ENCODE results near the gene CPS1.

DNA sequence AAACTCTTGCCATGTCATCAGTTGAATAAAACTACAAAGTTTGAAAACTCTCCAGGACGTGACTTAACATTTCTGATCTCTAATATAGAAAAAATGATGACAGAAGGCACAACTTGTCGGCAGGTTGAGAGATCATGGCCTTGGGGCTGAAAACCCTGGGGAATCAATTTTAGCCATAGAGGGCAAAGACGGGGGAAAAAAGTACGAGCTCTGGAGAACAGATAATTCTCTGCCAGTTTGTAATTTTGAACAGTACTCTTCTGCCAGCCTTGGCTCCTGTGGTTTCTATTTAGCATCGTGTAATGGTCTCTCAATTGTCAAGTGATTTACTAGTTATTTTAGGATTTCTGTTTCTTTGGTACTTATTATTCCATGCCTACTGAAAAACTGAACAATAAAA, 25.3 kb upstream of the CPS1 start:
- TF ChIP-seq, protein P1, sequence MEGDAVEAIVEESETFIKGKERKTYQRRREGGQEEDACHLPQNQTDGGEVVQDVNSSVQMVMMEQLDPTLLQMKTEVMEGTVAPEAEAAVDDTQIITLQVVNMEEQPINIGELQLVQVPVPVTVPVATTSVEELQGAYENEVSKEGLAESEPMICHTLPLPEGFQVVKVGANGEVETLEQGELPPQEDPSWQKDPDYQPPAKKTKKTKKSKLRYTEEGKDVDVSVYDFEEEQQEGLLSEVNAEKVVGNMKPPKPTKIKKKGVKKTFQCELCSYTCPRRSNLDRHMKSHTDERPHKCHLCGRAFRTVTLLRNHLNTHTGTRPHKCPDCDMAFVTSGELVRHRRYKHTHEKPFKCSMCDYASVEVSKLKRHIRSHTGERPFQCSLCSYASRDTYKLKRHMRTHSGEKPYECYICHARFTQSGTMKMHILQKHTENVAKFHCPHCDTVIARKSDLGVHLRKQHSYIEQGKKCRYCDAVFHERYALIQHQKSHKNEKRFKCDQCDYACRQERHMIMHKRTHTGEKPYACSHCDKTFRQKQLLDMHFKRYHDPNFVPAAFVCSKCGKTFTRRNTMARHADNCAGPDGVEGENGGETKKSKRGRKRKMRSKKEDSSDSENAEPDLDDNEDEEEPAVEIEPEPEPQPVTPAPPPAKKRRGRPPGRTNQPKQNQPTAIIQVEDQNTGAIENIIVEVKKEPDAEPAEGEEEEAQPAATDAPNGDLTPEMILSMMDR (IDR thresholded peaks at IDR 0.05): no peak
- no peak for TF ChIP-seq POLR2A (IDR thresholded peaks at IDR 0.05)

All from uterus (tissue), 2 donors.